ENCODE results near the gene SUMF1. TPM values are rescaled to one million over a fixed set of nuclear protein-coding genes. Genes with fewer than 3 reads are reported as not detected.

SUMF1 gene
- total RNA-seq, 2 experiments from 2014 or later = 7.4 to 8.7 TPM

- H3K36me3 Mint-ChIP-seq (ENCODE audit: low read depth) = peaks cover 25% of the 10 kb centered on the region
- CTCF ChIA-PET = interaction anchor here (1.5 to 5.4 kb wide), 4 partner anchors 11 to 127 kb away, joined by 5 to 51 read pairs (median 13); partner anchors contain the start of gene ITPR1
- peaks cover 55% of the 10 kb centered on the region for H3K4me1 Mint-ChIP-seq (ENCODE audit: low read depth)
- no peaks in the 10 kb centered on the region for H3K9me3 Mint-ChIP-seq (ENCODE audit: insufficient read depth)
- no peaks in the 10 kb centered on the region for H3K27me3 Mint-ChIP-seq (ENCODE audit: low read depth)
- ATAC-seq = no peak
- POLR2A ChIA-PET = interaction anchor here (3.8 kb wide), 1 partner anchor 14 kb away, joined by 15 read pairs; the partner anchor contains the start of gene ITPR1
- H3K4me3 Mint-ChIP-seq = no peak overlapping the region
- DNase-seq = no peak
- no peak overlapping the region for H3K27ac Mint-ChIP-seq
Measured at GRCh38 chr3:4507024-4507596, 40.0 kb upstream of the SUMF1 start.

DNA sequence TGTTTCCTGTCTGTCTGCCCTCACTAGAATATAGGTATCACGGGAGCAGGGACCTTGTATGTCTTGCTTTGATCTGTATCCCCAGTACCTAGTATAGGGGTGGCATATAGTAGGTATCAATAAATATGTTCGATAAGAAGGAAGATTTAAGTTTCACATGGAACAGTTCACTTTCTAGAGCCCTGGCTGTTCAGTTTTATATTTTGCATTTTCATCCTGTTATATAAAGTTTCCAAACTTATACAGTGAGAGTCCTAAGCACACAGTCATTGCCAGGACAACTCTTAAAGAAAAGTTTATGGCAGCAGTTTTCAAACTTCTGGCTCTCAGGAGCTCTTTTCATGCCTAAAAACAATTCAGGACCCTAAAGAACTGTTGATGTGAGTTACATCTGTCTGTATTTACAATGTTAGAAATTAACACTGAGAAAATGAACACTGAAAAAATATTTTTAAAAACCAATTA is 39.5 kb upstream of the SUMF1 start:
- Mint-ChIP-seq H3K9me3 (ENCODE audit: insufficient read depth) (no peaks in the 10 kb centered on the region), H3K4me1 (ENCODE audit: low read depth) (peaks cover 55% of the 10 kb centered on the region), H3K36me3 (ENCODE audit: low read depth) (peaks cover 30% of the 10 kb centered on the region), H3K4me3 (no peak overlapping the region), H3K27me3 (ENCODE audit: low read depth) (no peaks in the 10 kb centered on the region), H3K27ac (peak overlapping the region; percentile 2)
- ATAC-seq = no peak
- ChIA-PET POLR2A (interaction anchor here (3.8 kb wide), 1 partner anchor 13 kb away, joined by 15 read pairs; the partner anchor contains the start of gene ITPR1), CTCF (interaction anchor here (1.1 to 5.4 kb wide), 4 partner anchors 12 to 127 kb away, joined by 4 to 51 read pairs (median 4); no protein-coding TSS in a partner anchor)
- no peak for DNase-seq

- H3K27ac Mint-ChIP-seq = peak overlapping the region; percentile 98
- H3K36me3 Mint-ChIP-seq (ENCODE audit: low read depth) = peaks cover 36% of the 10 kb centered on the region
- H3K27me3 Mint-ChIP-seq (ENCODE audit: low read depth) = no peaks in the 10 kb centered on the region
- ChIA-PET POLR2A (interaction anchor here (1.9 to 5.1 kb wide), 3 partner anchors 12 to 39 kb away, joined by 6 to 51 read pairs (median 8); partner anchors contain the start of genes ITPR1 and SUMF1), CTCF (interaction anchor here (1.0 to 5.4 kb wide), 5 partner anchors 9 to 128 kb away, joined by 4 to 51 read pairs (median 4); no protein-coding TSS in a partner anchor)
- H3K4me1 Mint-ChIP-seq (ENCODE audit: low read depth) = peaks cover 58% of the 10 kb centered on the region
- no peak for ATAC-seq
- H3K4me3 Mint-ChIP-seq = no peak overlapping the region
- H3K9me3 Mint-ChIP-seq (ENCODE audit: insufficient read depth) = no peaks in the 10 kb centered on the region
- no peak for DNase-seq
Measured at GRCh38 chr3:4505688-4506558, 38.9 kb upstream of the SUMF1 start.

DNA sequence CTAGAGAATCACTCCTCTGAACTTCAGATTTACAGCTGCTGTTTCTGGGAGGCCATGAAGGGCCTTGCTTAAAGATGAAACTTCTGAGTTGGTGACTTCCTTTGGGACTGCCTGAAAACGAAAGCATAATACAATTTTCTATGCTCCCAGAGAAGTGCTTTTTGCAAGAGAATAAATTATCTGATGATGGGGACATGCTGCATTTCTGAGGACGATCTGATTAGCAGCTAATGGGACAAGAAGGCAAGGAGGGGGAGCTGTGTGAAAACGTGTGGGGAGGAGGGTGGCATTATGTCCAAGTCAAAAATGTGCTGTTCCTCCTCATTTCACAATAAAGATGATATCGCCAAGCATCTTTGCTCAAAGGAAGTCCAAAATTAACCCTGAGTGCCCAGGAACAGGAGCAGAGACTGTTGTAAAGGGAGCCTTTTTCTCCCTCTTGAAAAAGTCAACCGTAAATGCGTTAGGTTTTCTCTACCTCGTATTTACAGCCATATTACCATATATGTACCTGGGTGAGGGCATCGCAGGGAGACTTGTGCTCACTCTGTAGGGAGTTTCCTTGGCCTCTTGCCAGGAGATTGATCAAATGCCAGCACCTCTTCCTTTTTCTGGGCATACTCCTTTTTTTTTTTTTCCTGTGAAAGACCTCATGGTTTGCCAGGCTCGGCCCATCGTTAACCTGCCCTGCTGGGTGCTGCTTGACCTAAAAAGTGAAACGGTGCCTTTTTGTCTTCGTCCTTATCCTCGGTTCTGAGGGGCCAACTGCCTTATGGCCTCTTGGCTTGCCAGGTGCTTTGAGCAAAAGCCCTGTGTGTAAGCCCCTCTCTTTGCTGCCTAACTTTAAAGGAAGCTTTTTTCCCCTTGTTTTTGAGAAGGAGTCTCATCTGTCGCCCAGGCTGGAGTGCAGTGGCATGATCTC is 37.5 kb upstream of the SUMF1 start:
- no peaks in the 10 kb centered on the region for H3K9me3 Mint-ChIP-seq (ENCODE audit: insufficient read depth)
- H3K4me3 Mint-ChIP-seq = peak overlapping the region; percentile 80
- ATAC-seq (peak; percentile 83), DNase-seq (peak; percentile 50)
- H3K27me3 Mint-ChIP-seq (ENCODE audit: low read depth) = no peaks in the 10 kb centered on the region
- CTCF ChIA-PET = interaction anchor here (0.7 to 5.4 kb wide), 10 partner anchors 8 to 424 kb away, joined by 3 to 51 read pairs (median 5); partner anchors contain the start of gene ITPR1
- POLR2A ChIA-PET = interaction anchor here (0.9 to 5.1 kb wide), 5 partner anchors 8 to 107 kb away, joined by 3 to 51 read pairs (median 6); partner anchors contain the start of genes ITPR1 and SUMF1
- H3K4me1 Mint-ChIP-seq (ENCODE audit: low read depth) = peaks cover 58% of the 10 kb centered on the region
- peaks cover 40% of the 10 kb centered on the region for H3K36me3 Mint-ChIP-seq (ENCODE audit: low read depth)
- H3K27ac Mint-ChIP-seq = peak overlapping the region; percentile 98

DNA sequence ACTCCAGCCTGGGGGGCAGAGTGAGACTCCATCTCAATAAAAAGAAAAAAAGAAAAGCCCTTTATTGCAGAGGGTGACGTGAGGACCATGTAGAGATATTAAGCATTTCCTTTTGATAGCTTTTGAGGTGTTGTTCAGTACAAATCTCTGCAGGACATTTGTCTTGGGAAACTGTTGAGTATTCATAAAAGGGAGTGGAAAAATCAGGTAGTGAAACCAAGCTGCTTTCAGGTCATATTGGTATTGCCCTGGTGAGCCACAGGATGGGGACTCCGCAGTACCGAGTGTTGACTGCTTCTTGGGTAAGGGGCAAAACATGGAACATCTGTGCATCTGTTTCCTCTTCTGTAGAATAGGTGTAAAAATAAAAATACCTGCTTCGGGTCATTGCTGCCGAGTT is 36.0 kb upstream of the SUMF1 start:
- POLR2A ChIA-PET = interaction anchor here (1.1 to 5.1 kb wide), 2 partner anchors 9 to 11 kb away, joined by 3 to 51 read pairs; partner anchors contain the start of gene ITPR1
- Mint-ChIP-seq H3K9me3 (ENCODE audit: insufficient read depth) (no peaks in the 10 kb centered on the region), H3K4me3 (no peak overlapping the region), H3K27me3 (ENCODE audit: low read depth) (no peaks in the 10 kb centered on the region), H3K27ac (peak overlapping the region; percentile 65), H3K4me1 (ENCODE audit: low read depth) (peaks cover 54% of the 10 kb centered on the region), H3K36me3 (ENCODE audit: low read depth) (peaks cover 35% of the 10 kb centered on the region)
- DNase-seq = no peak
- CTCF ChIA-PET = interaction anchor here (1.5 kb wide), 1 partner anchor 82 kb away, joined by 5 read pairs; no protein-coding TSS in a partner anchor
- no peak for ATAC-seq

DNA sequence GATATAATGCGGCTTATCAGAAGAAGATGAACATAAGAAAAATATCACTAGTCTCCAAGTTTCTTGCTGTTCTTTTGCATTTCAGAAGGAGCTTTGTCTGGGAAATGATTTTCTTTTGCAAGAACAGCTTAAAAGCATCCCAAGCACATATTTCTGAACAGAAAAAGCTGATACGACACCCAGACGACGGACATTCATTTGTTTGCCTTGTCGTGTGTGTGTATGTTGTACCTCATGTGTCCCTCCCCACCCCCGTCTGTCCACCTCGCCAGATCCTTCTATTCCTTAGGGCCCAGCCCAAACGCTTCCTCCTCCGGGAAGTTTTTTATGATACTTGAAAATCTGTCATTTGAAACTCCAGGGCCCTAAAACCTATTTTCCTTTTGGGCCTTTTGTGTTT is 34.9 kb upstream of the SUMF1 start:
- H3K36me3 Mint-ChIP-seq (ENCODE audit: low read depth) = peaks cover 38% of the 10 kb centered on the region

DNA sequence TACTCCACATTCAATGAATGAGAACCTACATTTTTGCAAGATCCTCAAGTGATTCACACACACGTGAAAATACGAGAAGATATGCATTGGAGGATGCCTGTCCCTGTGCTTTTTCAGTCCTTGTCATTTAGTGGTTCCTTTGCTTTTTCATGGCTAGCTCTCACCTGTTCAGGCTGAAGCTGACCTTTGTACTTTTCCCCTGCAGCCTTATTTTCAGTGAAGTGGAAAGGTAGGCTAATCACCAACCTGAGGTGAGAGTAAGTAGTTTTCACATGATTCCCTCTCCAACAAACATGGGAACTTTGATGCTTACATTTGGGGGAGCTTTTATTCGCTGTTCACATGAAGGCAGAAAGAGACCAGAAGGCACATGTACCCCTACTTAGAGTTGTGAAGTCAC is 34.4 kb upstream of the SUMF1 start:
- no peak overlapping the region for H3K27ac Mint-ChIP-seq
- no peak for ATAC-seq
- CTCF ChIA-PET = interaction anchor here (2.0 kb wide), 1 partner anchor 17 kb away, joined by 5 read pairs; no protein-coding TSS in a partner anchor
- H3K4me3 Mint-ChIP-seq = no peak overlapping the region
- no peak for DNase-seq
- no peaks in the 10 kb centered on the region for H3K9me3 Mint-ChIP-seq (ENCODE audit: insufficient read depth)
- POLR2A ChIA-PET = interaction anchor here (5.1 kb wide), 1 partner anchor 7 kb away, joined by 51 read pairs; the partner anchor contains the start of gene ITPR1
- H3K4me1 Mint-ChIP-seq (ENCODE audit: low read depth) = peaks cover 50% of the 10 kb centered on the region
- peaks cover 42% of the 10 kb centered on the region for H3K36me3 Mint-ChIP-seq (ENCODE audit: low read depth)
- no peaks in the 10 kb centered on the region for H3K27me3 Mint-ChIP-seq (ENCODE audit: low read depth)

More for the DNA sequence above, 34.9 kb upstream of the SUMF1 start:
- peaks cover 47% of the 10 kb centered on the region for H3K4me1 Mint-ChIP-seq (ENCODE audit: low read depth)
- H3K9me3 Mint-ChIP-seq (ENCODE audit: insufficient read depth) = no peaks in the 10 kb centered on the region
- DNase-seq = no peak
- peak overlapping the region; percentile 29 for H3K27ac Mint-ChIP-seq
- POLR2A ChIA-PET = interaction anchor here (5.1 kb wide), 1 partner anchor 8 kb away, joined by 51 read pairs; the partner anchor contains the start of gene ITPR1
- ATAC-seq = no peak
- no peak overlapping the region for H3K4me3 Mint-ChIP-seq
- CTCF ChIA-PET = interaction anchor here (2.0 kb wide), 1 partner anchor 17 kb away, joined by 5 read pairs; no protein-coding TSS in a partner anchor
- no peaks in the 10 kb centered on the region for H3K27me3 Mint-ChIP-seq (ENCODE audit: low read depth)

DNA sequence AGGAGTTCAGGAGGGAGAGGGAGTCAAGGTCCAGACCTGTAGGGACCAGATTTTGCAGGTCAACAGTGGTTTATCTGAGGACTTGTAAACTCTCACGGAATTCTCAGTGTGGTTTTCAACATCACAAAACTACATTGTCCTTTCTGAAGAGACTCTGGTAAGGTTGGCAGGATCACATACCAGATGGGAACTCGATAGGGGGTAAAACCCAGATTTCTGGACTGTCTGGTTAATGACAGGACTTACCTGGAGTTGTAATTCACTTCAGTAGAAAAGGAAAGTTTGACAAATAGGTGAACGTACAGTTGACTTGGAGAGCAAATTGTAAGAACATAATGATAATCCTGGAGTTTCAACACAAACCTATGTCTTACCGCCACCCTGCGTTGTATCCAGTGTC is 31.4 kb upstream of the SUMF1 start:
- no peak for DNase-seq
- peaks cover 61% of the 10 kb centered on the region for H3K36me3 Mint-ChIP-seq (ENCODE audit: low read depth)
- CTCF ChIA-PET = no interaction called here
- POLR2A ChIA-PET = no interaction called here
- no peaks in the 10 kb centered on the region for H3K9me3 Mint-ChIP-seq (ENCODE audit: insufficient read depth)
- no peaks in the 10 kb centered on the region for H3K27me3 Mint-ChIP-seq (ENCODE audit: low read depth)
- H3K27ac Mint-ChIP-seq = no peak overlapping the region
- no peak for ATAC-seq
- peaks cover 42% of the 10 kb centered on the region for H3K4me1 Mint-ChIP-seq (ENCODE audit: low read depth)
- H3K4me3 Mint-ChIP-seq = no peak overlapping the region

GRCh38 chr3:4497843-4498324 is 30.8 kb upstream of the SUMF1 start:
- H3K9me3 Mint-ChIP-seq (ENCODE audit: insufficient read depth) = no peaks in the 10 kb centered on the region
- H3K27me3 Mint-ChIP-seq (ENCODE audit: low read depth) = no peaks in the 10 kb centered on the region
- no peak for DNase-seq
- H3K36me3 Mint-ChIP-seq (ENCODE audit: low read depth) = peaks cover 58% of the 10 kb centered on the region
- no peak for ATAC-seq
- no peak overlapping the region for H3K4me3 Mint-ChIP-seq
- POLR2A ChIA-PET = no interaction called here
- H3K4me1 Mint-ChIP-seq (ENCODE audit: low read depth) = peaks cover 37% of the 10 kb centered on the region
- CTCF ChIA-PET = no interaction called here
- H3K27ac Mint-ChIP-seq = peak overlapping the region; percentile 5

DNA sequence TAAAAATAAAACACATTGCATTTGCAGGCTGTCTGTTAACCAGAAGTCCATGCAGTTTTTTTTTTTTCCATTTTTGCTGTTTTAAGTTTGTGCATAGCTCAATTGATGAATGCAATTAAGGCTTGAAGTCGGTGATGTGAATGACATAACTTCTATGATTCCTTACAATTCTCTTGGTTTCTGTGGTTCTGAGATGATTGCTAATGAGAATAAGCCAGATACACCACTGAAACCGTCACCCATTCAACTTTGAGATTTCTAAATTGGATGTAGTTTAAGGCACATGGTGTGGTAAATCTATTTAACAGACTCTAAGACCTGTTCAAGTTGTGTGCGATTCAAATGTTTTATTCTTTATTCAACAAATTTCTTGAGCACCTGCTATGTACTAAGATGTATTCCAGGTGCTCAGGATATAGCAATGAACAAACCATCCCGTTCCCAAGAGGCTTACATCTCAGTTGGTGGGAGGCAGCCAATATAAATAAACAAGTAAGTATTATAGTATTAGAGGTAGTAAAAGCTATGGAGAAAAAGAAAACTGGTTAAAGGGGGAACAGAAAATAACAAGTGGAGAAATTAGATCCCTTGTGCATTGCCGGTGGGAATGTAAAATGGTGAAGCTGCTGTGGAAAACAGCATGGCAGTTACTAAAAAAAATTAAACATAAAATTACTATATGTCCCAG is 30.1 kb upstream of the SUMF1 start:
- H3K4me1 Mint-ChIP-seq (ENCODE audit: low read depth) = peaks cover 39% of the 10 kb centered on the region
- H3K36me3 Mint-ChIP-seq (ENCODE audit: low read depth) = peaks cover 58% of the 10 kb centered on the region
- no peak for ATAC-seq
- ChIA-PET CTCF (interaction anchor here (0.7 to 6.1 kb wide), 4 partner anchors 8 to 146 kb away, joined by 4 to 56 read pairs (median 16); no protein-coding TSS in a partner anchor), POLR2A (no interaction called here)
- no peak overlapping the region for H3K4me3 Mint-ChIP-seq
- no peak for DNase-seq
- no peak overlapping the region for H3K27ac Mint-ChIP-seq
- H3K9me3 Mint-ChIP-seq (ENCODE audit: insufficient read depth) = no peaks in the 10 kb centered on the region
- peaks cover under 1% of the 10 kb centered on the region for H3K27me3 Mint-ChIP-seq (ENCODE audit: low read depth)

Data from activated CD8-positive, alpha-beta T cell treated with anti-CD3 and anti-CD28 coated beads, Interleukin-2, amount 10 ng/mL, durations not matched to agents 7 days and 5 days (primary cell).